Esophagus squamous epithelium (tissue), 4 donors: Measurements from ENCODE around the gene BACH2.

Experiments used
- CTCF ChIP-seq, 6 experiments: fragments of 450-650 bp in 4 of 6; fragments of 200-600 bp in 2 of 6; sonication (generic) in 2 of 6; IDR thresholded peaks; one replicate each; pipeline ENCODE4 v1.5.1; 2016 to 2019; ENCODE audit warnings: antibody characterized with exemption in 6 of 6, mild to moderate bottlenecking in 4 of 6, moderate library complexity in 4 of 6
- POLR2A ChIP-seq, 4 donors: fragments of 450-650 bp; IDR thresholded peaks; one replicate each; pipeline ENCODE4 v1.6.1; 2017; ENCODE audit warnings: antibody characterized with exemption in 4 of 4, mild to moderate bottlenecking in 4 of 4, moderate library complexity in 3 of 4

DNA sequence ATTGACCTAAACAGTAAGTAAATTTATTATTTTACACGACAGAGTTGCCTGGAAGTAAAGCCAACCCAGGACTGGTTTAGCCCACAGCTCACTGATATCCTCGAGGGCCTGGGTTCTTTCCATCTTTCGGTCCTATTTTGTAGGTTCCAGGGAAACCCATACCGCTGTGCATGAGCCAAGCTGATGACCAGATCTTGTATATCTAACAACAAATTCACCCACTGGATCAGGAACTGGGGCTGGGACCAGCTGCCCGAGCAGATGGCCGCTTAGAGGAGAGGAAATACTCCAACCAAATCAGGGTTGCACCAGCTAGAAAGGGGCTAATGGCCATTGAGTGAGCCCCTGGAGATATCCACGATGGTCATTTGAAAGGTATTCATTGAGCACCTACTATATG is 139.2 kb downstream of the BACH2 start:
- TF ChIP-seq CTCF (IDR thresholded peaks at IDR 0.05) (no peak), POLR2A (IDR thresholded peaks at IDR 0.05) (no peak)
